ENCODE data around the gene SERPING1.

SERPING1 gene

DNA sequence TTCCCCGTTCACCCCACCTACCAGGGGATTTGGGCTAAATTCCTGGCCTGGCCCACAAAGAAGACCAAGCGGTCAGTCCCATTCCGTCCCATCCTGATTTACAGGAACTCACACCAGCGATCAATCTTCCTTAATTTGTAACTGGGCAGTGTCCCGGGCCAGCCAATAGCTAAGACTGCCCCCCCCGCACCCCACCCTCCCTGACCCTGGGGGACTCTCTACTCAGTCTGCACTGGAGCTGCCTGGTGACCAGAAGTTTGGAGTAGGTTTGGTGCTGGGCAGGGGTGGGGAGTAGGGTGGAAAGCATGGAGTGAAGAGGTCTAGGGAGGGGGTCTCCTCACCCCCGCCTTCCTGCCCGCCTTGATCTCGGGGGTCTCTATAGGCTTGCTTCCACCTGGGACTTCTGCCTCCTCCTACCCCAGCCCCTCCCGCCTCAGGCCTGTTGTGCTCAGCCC is at the start of gene SERPING1:
SERPING1 (plus strand) TSS at position 225 of the 455 bp plus-strand sequence. CDS start 586 bp downstream, outside the sequence.
- DNase-seq (ENCODE audit: low read depth in 2 of 2): no peak

DNA sequence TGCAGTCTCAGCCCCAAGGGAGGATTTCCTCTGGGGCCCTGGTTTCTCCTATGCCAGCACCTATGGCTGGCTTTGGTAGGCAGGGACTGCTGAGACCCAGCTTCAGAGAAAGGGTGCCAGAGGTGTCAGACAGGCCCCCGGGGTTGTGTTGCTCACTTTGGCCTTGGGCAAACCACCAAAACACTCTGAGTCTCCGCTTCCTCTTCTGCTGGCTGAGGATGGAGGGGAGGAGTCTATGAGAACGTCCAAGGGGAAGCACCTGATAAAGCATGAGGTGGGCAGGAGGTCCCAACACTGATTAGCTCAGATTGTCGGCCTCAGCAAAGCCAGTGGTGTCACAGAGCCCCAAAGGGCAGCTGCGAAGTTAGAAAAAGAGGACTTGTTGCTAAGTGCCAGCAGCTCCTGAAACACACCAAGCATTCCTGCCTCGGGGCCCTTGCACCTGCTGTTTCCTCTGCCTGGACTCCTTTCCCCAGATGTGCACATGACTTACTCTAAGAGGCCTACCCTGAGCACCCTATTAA is 49.6 kb upstream of the SERPING1 start:
- no peak for DNase-seq (ENCODE audit: low read depth in 2 of 2)

DNA sequence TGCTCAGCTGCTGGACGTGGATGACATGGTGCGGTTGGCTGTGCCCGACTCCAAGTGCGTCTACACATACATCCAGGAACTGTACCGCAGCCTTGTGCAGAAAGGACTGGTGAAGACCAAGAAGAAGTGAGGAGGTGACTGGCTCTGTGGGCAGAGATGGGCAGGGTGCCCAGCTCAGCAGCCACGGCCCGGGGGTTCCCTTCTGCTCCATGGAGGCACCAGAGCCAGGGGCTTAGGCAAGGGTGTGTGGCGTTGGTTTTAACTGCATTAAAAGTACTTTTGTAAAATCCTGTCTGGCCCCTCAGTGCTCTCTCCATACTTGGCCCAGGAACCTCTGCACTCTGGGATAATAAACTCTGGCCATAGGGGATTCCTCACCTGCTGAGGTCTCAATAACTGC is 47.5 kb upstream of the SERPING1 start:
- no peak for DNase-seq (ENCODE audit: low read depth in 2 of 2)

DNA sequence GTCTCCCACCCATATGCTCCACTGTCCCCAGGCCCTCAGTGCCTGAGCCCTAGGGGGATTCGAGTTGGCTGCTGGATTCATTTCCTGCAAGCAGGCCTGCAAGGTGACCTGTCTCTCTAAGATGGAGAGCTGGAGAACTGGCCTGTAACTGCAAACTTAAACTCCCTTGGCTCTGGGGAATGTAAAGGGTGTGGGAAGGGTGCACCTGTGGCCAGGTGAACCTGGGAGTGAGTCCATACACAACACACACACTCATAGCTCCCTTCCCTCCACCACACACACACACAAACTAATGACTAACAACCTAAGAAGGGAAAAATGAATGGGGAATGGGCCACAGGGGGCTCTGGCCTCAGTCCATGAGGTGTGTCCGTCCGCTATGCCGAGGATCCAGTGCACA is 45.5 kb upstream of the SERPING1 start:
- DNase-seq (ENCODE audit: low read depth in 2 of 2): no peak

DNA sequence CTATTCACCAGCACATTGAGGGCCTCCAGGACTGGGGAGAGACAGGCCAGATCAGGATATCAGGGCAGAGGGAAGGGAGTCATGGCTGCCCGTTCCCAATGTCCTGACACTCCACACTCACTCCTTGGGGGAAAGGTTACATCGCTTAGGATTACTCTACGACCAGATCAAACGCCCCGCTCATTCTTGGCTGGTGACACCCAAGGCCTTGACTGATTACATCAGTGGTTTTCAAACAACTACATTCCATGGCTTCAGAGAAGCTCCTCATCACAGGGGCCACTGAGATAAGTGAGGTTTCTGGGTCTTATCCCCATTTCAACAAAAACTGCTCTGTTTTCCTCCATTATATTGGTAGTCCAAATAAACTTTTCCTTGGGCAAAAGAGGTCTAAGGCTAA is 45.0 kb upstream of the SERPING1 start:
- no peak for DNase-seq (ENCODE audit: low read depth in 2 of 2)

DNA sequence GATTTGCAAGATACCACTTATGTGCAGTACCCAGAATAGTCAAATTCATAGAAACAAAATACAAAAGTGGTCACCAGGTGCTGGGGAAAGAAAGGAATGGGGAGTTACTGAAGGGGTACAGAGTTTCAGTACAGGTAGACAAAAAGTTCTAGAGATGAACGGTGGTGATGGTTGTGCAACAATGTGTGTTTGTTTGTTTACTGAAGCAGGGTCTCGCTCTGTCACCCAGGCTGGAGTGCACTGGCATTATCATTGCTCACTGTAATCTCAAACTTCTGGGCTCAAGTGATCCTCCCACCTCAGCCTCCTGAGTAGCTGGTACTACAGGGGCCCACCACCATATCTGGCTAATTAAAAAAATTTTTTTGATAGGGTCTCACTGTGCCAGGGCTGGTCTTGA is 42.1 kb upstream of the SERPING1 start:
- no peak for DNase-seq (ENCODE audit: low read depth in 2 of 2)

DNA sequence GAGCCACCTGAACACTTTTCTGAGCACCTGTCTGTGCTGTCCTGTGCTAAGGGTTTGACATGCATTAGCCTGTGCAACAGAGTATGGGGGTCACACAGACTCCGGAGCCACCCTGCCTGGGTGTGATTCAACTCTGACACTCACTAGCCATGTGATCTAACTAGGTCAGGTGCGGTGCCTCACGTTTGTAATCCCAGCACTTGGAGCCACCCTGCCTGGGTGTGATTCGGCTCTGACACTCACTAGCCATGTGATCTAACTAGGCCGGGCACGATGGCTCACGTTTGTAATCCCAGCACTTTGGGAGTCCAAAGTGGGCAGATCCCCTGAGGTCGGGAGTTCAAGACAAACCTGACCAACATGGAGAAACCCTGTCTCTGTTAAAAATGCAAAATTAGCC is 41.4 kb upstream of the SERPING1 start:
- DNase-seq (ENCODE audit: low read depth in 2 of 2): no peak

DNA sequence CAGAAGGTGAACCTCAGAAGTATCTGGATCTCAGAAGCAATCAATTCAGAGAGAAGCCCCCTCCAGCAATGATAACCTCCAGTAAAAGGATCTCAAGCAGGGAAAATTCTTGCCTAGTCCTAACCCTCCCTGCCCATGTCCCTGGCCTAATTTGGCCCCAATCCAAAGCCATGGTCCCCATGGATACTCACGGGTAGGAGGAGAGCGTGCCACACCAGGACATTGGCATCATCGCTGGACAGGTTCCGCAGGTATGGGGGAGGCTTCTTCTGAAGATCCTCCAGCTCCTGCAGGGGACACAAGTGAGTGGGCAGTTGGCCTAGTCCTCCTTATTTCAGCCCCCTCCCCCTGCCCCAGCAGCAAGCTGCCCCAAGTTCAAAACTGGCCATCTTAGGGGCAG is 37.3 kb upstream of the SERPING1 start:
- no peak for DNase-seq (ENCODE audit: low read depth in 2 of 2)

DNA sequence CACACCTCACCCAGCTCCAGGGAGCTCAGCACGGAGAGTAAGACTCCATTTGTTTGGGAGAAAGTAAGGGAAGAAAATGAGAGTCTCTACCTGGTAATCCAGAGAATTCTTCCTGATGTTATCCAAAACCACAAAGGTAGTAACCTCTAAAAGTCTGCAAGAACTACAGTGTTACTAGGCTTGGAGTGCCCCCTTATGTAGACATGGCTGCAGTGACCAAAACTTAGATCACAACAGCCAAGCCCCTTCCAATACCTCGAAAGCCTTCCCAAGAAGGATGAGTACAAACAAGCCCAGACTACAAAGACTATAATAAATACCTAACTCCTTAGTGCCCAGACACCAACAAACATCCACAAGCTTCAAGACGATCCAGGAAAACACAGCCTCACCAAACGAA is 34.9 kb upstream of the SERPING1 start:
- DNase-seq (ENCODE audit: low read depth in 2 of 2): no peak

DNA sequence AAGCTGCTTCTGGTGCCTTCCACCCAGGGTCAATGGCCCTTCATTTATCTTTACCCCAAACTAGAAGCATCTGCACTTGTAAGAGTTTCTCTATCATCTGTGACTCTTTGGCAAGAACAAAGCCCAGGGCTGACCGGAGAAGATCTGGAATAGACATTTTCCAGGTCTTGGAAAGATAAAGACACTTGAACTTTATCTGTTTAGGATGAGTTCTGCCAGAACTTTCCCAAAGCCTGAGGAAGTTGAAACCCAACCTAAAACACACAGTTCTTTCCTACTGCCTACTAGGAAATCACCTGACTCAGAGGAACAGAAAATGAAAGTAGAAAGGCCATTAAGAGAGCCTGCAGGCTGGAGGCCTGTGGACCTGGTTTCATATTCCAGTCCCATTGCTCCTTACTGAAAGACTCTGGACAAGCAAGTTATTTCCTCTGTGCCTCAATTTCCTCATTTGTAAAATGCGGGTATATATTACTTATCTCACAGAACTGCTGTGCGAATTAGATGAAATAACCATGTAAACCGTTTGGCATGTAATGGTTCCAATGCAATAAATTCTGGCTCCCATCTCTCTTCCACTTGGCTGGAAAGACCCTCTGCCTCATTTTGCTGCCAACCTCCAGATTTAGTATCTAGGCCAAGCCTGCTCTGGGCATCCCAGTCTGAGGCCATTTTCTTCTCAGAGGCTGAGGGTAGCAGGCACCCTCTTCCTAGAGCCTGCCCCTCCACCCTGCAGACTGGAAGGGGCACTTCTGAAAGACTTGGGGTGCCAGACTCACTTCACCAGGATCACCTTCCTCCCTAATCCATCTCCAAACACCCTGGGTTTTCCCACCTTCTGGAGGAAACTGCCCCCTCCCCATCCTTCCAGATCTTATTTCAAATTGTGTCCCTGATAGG is 31.2 kb upstream of the SERPING1 start:
- no peak for DNase-seq (ENCODE audit: low read depth in 2 of 2)

DNA sequence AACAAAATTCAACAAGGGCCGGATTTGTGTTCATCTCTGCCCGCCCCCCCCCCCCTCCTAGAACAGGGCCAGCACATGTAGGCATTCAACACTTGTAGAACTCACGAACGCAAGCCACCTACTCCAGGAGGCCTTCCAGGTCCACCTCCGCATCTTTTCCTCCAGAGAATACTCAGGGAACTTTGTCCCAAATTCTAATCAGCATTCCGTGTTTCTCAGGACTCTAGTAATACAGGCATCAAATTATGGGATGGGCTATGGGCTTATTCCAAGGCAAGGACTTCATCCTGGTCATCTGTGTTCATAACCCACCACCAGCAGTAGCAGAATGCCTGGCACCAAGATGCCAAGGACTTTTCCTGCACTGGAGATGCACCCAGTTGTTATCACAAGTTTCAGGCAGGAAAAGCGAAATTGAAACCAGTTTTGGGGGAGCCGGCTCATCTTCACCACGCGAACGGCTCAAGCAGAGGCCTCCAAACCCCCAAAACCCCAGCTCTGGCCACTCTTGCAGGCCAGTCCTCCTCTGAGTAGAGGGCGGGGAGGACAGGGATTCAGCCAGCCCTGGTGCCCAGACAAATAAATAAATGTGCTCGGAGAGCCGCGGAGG is 30.5 kb upstream of the SERPING1 start:
- no peak for DNase-seq (ENCODE audit: low read depth in 2 of 2)

DNA sequence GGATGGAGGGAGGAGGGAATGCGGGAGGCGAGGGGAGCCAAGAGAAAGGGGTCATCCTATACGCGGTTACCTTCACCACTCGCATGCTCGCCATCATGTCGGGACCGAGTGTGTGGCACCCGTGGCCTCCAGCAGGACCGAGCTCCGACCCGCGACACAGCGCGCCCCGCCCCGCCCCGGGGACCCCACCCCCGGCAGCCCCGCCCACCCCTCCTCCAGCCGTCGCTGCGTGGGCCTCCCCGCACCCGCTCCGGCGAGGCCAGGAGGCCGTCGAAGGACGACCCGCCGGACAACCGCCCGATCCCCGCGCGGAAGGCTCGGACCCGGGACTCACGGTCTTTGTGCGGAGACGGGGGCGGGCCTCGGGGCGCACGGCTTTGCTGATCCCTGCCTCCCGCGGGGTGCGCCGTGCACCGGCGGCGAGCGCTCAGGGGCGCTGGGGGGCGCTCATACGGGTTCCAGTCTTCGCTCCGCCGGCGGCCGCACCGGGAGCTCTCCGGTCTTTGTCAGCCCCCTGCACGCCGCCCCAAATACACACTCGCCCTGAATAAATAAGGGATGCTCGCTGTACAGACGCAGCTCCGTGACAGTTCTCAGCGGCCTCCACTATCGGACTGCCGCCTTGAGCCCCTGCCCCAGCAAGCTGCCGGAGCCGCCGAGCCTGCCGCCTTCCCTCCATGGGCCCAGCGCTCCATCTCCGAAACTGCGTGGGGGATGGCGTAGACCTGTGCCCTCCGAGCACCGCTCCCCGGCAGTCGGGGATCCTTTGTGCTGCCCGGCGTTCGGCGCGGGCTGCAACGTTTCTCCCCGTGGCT is 29.8 kb upstream of the SERPING1 start, which contains the start of gene UBE2L6:
UBE2L6 (minus strand) TSS at position 158 of the 815 bp plus-strand sequence; CDS start at position 97, 61 bp downstream.
- peak; percentile 72 to 80 for DNase-seq (ENCODE audit: low read depth in 2 of 2)

DNA sequence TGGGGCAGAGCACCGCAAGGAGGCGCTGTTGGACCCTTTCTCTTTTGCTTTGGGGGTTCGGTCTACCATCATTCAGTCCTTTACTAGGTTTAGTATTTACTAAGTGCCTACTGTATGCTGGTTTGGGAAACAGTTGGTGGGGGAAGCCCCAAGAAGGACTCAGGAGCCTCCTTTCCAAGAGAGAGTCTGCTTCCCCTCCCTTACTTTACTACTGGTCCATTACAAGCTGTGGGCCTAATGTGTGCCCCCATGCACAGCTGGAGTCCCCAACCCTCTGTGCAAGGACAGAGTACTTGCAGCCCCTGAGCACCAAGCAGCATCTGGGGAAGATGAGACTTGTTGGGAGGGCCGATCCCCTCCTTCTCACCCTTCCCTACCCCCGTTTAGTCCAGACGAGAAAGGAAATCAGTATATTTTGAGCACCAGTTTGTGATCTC is 29.1 kb upstream of the SERPING1 start:
- no peak for DNase-seq (ENCODE audit: low read depth in 2 of 2)

DNA sequence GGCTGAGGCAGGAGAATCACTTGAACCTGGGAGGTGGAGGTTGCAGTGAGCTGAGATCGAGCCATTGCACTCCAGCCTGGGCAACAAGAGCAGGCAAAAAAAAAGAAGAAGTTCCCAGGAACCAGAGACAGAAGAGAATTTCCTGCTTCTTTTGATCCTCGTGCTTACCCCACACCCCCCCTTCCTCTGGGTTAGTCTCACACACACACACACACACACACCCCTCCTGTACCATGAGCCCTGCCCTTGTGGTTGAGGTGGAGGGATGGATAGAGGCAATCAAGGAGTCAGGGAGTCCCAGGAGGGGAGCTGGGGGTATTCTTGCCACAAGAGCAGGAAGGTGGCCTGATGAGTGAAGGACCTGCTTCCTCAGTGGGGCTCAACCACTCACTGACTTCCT is 25.9 kb upstream of the SERPING1 start:
- DNase-seq (ENCODE audit: low read depth in 2 of 2): no peak

DNA sequence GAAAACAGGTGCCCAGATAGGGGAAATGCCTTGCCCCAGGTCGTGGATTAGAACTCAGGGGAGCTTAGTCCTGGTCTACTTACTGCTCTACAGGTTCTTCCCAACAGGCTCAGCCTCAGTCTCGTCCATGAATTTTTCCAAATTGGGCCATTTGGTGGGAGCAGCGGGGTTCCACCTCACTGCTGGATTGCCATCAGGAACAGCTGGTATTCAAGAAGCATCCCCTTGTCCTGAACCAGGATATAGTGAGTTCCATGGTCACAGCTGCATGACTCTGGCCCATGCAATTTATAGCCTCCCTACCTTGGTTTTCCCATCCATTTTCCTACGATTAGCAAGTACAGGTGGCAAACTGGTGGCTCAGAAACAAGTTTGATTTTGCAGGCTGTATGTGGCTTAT is 23.4 kb upstream of the SERPING1 start:
- DNase-seq (ENCODE audit: low read depth in 2 of 2): no peak

DNA sequence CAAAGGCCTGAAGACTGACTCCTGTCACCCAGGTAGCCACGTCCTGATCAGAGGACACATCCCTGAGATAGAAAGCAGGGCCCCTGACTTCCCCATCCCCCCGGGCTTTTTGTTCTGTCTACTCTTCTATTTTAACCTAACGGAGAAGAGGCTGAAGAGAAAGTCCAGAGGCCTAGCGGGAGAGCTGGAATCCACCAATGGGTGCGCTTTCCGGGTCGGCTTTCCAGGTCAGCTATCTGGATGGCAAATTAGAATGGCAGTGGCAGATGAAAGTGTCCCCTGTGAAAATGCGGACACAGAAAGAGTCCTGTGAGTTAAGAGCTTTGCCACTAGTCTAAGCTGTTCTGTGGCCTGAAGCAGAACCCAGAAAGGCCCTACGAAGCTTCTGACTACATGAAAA is 13.1 kb upstream of the SERPING1 start:
- no peak for DNase-seq (ENCODE audit: low read depth in 2 of 2)

DNA sequence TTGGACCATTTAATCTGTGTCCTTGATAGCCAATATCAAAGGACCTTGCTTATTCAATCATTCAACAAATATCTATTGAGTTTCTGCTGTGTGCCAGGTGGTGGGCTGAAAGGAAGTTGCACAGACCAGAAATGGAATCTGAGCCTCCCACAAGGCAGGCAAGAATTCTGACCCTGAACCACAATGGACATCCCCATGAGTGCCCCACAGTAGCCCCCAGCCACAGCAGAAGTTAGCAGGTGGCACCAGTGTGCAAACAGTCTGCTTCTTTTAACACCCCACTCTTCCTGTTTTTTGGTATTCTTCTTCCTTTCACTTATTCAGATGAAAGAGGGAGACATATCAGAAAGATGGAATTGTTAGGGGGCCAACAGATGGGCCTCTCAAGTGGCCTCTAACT is 12.2 kb upstream of the SERPING1 start:
- DNase-seq (ENCODE audit: low read depth in 2 of 2): no peak

DNA sequence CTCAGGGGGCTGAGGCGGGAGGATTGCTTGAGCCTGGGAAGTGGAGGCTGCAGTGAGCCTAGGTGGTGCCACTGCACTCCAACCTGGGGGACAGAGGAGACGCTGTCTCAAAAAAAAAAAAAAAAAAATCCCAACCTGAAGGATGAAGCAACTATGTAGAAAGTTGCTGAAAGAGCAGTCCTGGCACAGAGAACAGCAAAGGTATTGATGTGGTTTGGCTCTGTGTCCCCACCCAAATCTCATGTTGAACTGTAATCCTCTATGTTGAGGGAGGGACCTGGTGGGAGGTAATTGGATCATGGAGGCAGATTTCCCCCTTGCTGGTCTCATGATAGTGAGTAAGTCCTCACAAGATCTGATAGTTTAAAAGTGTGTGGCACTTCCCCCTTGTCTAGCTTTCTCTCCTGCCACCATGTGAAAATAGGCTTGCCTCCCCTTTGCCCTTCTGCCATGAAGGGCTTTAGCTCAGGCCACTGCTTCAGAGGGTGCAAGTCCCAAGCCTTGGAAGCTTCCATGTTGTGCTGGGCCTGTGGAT is 10.7 kb upstream of the SERPING1 start:
- DNase-seq (ENCODE audit: low read depth in 2 of 2): no peak

DNA sequence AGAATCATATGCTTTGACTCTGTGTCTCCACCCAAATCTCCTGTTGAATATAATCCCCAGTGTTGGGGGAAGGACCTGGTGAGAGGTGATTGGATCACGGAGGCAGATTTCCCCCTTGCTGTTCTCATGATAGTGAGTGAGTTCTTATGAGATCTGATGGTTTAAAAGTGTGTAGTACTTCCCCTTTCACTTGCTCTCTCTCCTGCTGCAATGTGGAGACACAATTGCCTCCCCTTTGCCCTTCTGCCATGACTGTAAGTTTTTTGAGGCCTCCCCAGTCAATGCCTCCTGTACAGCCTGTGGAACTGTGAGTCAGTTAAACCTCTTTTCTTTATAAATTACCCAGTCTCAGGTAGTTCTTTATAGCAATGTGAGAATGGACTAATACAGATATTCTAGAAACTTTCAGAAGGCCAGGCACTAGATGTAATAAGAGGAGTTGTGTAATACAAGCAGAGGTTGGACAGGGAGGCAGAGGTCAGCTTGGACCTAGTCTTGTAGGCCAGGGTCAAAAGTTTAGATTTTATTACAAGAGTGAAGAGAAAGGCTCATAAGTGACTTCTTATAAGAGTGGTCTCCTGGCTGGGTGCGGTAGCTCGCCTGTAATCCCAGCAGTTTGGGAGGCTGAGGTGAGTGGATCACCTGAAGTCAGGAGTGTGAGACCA is 9.3 kb upstream of the SERPING1 start:
- no peak for DNase-seq (ENCODE audit: low read depth in 2 of 2)

DNA sequence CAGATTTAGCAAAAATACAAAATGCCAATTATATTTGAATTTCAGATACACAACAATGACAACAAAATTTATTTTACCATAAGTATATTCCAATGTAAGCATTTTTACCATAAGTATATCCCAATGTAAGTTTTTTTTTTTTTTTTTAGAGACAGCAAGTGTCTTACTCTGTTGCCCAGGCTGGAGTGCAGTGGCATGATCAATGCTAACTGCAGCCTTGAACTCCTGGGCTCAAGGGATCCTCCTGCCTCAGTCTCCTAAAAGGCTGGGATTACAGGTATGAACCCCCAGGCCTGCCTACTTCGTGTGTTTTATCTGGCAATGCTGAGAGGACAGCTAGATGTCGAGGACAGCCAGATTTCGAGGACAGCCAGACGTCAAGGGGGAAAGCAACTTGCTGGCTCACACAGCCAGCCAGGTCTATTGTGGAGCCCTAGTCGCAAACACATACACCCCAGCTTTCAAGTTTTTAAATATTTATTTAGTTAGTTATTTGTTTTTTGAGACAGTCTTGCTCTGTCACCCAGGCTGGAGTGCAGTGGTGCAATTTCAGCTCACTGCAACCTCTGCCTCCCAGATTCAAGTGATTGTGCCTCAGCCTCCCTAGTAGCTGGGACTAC is 1.1 kb upstream of the SERPING1 start:
- no peak for DNase-seq (ENCODE audit: low read depth in 2 of 2)

All from stimulated activated CD8-positive, alpha-beta memory T cell treated with anti-CD3 and anti-CD28 coated beads, Interleukin-15, amount 100 ng/mL, for 48 hours (primary cell).